ENCODE measurements around the gene SFMBT2.
"Not testable (repeated sequence)": the region's sequence is repeated elsewhere in the genome, so short reads cannot be mapped to it uniquely, and the experiment has no call there.

The SFMBT2 gene

DNA sequence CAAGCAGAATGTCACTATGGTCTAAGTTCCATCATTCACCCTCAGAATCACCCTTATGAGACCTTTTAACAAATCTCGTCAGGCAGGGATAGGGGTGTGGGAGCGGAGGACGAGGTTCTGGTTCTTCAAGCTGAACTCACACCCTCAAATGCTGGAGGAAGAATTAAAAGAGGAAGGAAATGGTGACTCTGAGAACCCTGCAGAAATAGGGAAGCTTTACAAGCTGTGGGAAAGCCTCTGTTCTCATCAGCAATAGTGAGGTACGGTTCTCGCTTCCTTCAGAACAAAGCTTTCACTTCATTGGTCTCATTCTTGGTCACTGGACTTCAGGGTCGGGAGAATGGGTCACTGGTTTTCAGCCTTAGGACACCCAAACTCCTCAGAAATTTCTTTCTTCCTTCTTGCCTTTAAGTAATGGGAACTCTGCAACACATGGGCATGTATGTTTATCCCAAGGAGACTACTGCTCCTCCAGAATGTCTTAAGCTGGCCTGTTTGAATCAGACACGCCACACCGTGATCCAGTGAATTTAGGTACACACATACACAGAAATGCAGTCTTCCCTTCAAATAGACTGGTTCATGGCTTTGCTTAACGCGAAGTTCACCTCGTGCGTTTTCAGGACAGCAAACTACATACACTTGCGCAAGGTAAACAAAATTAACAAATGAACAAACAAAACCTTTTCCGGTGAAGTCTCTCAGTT, 226.0 kb downstream of the SFMBT2 start:
- DNase-seq (ENCODE audit: low spot score), result no peak

DNA sequence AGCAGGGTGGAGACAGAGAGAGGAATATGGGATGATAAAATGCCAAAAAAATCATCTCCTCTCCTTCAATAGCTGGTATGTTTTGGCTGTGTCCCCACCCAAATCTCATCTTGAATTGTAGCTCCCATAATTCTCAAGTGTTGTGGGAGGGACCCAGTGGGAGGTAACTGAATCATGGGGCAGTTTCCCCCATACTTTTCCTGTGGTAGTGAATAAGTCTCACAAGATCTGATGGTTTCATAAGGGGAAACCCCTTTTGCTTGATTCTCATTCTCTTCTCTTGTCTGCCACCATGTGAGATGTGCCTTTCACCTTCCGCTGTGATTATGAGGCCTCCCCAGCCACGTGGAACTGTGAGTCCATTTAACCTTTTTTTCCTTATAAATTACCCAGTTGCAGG, 226.7 kb downstream of the SFMBT2 start:
- not testable (repeated sequence) for DNase-seq (ENCODE audit: low spot score)

- DNase-seq (ENCODE audit: low spot score), result not testable (repeated sequence)
These were observed 228.5 kb downstream of the SFMBT2 start for GRCh38 chr10:7182327-7182726.

- no peak for DNase-seq (ENCODE audit: low spot score)
These were observed 229.4 kb downstream of the SFMBT2 start for GRCh38 chr10:7181420-7181819.

DNA sequence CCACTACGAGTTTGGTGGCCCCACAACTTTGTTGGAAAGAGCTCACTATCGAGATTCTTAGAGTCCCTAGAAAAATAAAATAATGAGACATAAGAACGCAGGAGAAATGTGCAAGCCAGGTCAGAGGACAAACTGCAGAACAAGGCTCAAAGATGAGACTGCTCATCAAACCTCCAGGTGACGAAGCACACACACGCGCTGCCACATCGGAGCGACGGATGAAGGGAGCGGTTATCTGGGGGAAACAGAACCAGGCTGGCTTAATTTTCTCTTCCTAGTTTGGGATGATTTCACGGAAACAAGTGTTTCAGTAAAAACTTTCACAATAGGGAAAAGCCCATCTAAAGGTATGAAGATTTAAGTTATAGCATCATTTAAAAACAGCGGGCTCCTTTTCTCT, 231.3 kb downstream of the SFMBT2 start:
- DNase-seq (ENCODE audit: low spot score), result no peak

DNA sequence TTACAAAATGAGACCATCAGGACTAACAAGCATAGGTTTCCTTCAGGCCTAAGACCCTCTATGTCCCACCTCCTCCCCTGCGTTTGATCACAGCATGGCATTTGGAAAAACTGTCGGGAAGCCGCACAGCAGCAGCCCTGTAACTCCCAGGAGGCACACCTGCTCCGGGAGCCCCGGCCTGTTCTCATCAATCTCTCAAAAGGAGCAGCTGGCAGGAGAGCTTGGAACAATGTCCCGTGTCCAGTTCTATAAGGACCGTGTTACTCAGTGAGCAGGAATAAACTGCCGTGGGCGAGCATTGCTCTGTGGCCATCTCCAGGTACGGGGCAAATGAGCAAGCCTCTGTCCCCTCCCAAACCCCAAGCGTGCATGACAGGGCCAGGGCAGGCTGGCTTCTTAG, 236.9 kb downstream of the SFMBT2 start:
- DNase-seq (ENCODE audit: low spot score), result no peak

DNA sequence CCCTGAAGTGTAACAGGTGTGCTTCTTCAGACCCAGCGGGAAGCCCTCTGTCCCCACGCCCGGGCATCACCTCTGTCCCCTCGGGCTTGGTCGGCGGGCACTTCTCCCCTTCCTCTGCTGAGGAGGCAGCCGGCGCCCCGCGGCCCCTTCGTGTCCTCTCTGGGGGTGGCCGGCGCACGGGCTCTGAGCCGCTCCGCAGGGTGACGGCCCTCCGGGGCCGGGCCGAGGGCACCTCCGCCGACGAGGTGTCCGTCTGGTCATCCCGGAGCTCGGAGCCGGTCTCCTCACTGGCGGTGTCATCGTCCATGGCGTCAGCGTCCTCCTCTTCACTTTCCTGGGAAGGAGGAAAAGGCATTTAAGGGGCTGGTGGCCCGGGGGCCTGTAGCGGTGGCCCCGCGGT, 239.0 kb downstream of the SFMBT2 start:
- no peak for DNase-seq (ENCODE audit: low spot score)

GRCh38 chr10:7170626-7171322, 240.1 kb downstream of the SFMBT2 start:
- no peak for DNase-seq (ENCODE audit: low spot score)

GRCh38 chr10:7168414-7168813, 242.4 kb downstream of the SFMBT2 start:
- no peak for DNase-seq (ENCODE audit: low spot score)

GRCh38 chr10:7165500-7166177, 245.2 kb downstream of the SFMBT2 start:
- no peak for DNase-seq (ENCODE audit: low spot score)

GRCh38 chr10:7164955-7165354, 245.9 kb downstream of the SFMBT2 start:
- DNase-seq (ENCODE audit: low spot score), result no peak

- no peak for DNase-seq (ENCODE audit: low spot score)
These were observed 248.5 kb downstream of the SFMBT2 start for GRCh38 chr10:7162331-7162730.

- no peak for DNase-seq (ENCODE audit: low spot score)
These were observed 249.2 kb downstream of the SFMBT2 start for GRCh38 chr10:7161484-7162250.

- no peak for DNase-seq (ENCODE audit: low spot score)
These were observed 250.9 kb downstream of the SFMBT2 start for GRCh38 chr10:7159928-7160327.

- DNase-seq (ENCODE audit: low spot score), result no peak
These were observed 251.3 kb downstream of the SFMBT2 start for GRCh38 chr10:7159517-7159916.

GRCh38 chr10:7157091-7157490, 253.7 kb downstream of the SFMBT2 start:
- no peak for DNase-seq (ENCODE audit: low spot score)

GRCh38 chr10:7153750-7154149, 257.1 kb downstream of the SFMBT2 start:
- DNase-seq (ENCODE audit: low spot score), result no peak

DNA sequence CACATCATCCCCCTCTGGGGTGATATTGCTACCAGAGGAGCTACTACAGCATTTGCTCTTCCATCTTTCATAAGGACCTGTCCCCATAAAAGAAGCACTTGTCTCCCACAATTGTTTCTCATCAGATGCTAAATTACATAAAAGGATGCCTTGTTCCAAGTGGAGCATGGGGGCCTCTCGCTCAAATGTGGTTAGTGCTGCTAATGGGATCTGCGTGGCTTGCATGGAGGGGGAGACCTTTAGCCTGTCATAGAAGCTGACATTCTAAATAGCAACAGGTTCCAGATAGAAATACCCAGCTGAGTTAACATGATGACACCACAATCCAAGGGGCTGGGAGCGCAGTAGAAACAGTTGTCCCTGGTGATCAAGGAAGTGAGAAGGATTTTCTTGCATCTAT, 257.9 kb downstream of the SFMBT2 start:
- DNase-seq (ENCODE audit: low spot score), result no peak

DNA sequence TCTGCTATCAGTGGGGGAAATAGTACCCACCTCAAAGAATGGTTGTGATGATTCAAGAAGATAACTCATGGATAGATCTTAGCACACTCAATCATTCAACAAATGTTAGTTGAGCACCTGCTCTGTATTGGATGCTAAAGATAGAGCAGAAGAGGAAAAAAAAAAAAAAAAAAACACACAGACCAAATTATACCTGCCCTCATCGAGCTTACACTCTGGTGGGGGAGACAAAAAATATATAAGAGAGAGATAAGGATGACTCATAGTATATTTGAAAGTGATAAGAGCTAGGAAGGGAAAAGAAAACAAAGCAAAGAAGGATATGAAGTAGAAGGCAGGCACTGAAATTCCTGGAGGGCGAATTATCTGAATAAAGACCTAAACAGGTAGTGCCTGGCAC, 258.5 kb downstream of the SFMBT2 start:
- no peak for DNase-seq (ENCODE audit: low spot score)

DNA sequence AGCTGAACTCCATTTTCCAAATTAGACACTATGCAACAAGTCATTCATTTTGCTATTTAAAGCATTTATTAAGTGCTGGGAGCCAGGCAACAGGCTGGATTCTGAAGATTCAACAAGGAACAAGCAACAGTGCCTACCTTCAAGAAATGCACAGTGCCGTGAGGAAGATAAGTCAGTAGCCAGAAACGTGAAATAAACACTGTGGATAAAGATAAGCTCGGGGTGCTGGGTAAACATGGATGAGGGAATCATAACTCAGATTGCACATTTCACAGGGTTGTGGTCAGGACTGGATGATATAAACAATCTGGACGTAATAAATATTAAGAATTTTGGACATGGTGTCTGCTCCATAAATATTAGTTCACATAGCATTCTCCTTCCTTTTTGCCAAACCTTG, 259.3 kb downstream of the SFMBT2 start:
- no peak for DNase-seq (ENCODE audit: low spot score)

DNA sequence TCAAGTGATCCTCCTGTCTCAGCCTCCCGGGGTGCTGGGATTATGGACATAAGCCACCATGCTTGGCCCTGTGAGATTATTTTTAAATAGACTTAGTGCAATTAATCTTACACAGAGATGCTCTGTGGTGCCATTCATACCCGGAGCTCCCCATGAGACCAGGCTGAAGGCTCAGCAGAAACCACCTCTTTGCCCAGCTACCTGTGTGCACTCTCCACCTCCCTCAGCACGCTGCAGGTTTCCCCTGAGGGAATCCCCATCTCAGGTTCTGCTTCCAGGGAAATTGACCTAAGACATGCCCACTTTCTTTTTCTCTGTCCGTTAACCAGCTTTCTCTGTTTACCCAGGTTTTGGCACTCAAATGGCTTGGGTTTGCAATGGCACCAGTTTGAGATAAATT, 260.5 kb downstream of the SFMBT2 start:
- no peak for DNase-seq (ENCODE audit: low spot score)

- no peak for DNase-seq (ENCODE audit: low spot score)
These were observed 264.6 kb downstream of the SFMBT2 start for GRCh38 chr10:7146189-7146588.

GRCh38 chr10:7136016-7136415, 274.8 kb downstream of the SFMBT2 start:
- DNase-seq (ENCODE audit: low spot score), result no peak
